Measurements from ENCODE around the gene CYP2A7. TPM values are rescaled to one million over a fixed set of nuclear protein-coding genes. Genes with fewer than 3 reads are reported as not detected.
"Not testable (repeated sequence)": the region's sequence is repeated elsewhere in the genome, so short reads cannot be mapped to it uniquely, and the experiment has no call there.

Gene CYP2A7
- total RNA-seq, 1 donor from 2014 or later = not detected

GRCh38 chr19:40906512-40906911, 24.5 kb upstream of the CYP2A7 start:
- Mint-ChIP-seq H3K4me3 (no peak overlapping the region), H3K27me3 (ENCODE audit: low read depth) (peaks cover 59% of the 10 kb centered on the region), H3K9me3 (peaks cover 4% of the 10 kb centered on the region), H3K36me3 (ENCODE audit: low read depth) (no peaks in the 10 kb centered on the region), H3K27ac (ENCODE audit: unreplicated experiment) (no peak overlapping the region), H3K4me1 (no peaks in the 10 kb centered on the region)
- TF ChIP-seq CTCF (conservative IDR thresholded peaks at IDR 0.05) = no peak
- DNase-seq (ENCODE audit: low read depth, low spot score) = no peak

GRCh38 chr19:40904673-40905156, 22.7 kb upstream of the CYP2A7 start:
- peaks cover 56% of the 10 kb centered on the region for H3K27me3 Mint-ChIP-seq (ENCODE audit: low read depth)
- H3K27ac Mint-ChIP-seq (ENCODE audit: unreplicated experiment) = not testable (repeated sequence)

GRCh38 chr19:40901975-40902750, 20.1 kb upstream of the CYP2A7 start:
- not testable (repeated sequence) for H3K27ac Mint-ChIP-seq (ENCODE audit: unreplicated experiment)

More at GRCh38 chr19:40904673-40905156, 22.7 kb upstream of the CYP2A7 start:
- H3K4me1 Mint-ChIP-seq; H3K36me3 Mint-ChIP-seq (ENCODE audit: low read depth); DNase-seq (ENCODE audit: low read depth, low spot score); H3K9me3 Mint-ChIP-seq; H3K4me3 Mint-ChIP-seq: not testable (repeated sequence)

GRCh38 chr19:40900521-40900920, 18.5 kb upstream of the CYP2A7 start:
- H3K4me3 Mint-ChIP-seq; H3K9me3 Mint-ChIP-seq; H3K4me1 Mint-ChIP-seq; H3K36me3 Mint-ChIP-seq (ENCODE audit: low read depth); DNase-seq (ENCODE audit: low read depth, low spot score); H3K27ac Mint-ChIP-seq (ENCODE audit: unreplicated experiment): not testable (repeated sequence)
- peaks cover 27% of the 10 kb centered on the region for H3K27me3 Mint-ChIP-seq (ENCODE audit: low read depth)

More at GRCh38 chr19:40901975-40902750, 20.1 kb upstream of the CYP2A7 start:
- not testable (repeated sequence) for H3K4me1 Mint-ChIP-seq; H3K4me3 Mint-ChIP-seq; H3K36me3 Mint-ChIP-seq (ENCODE audit: low read depth); DNase-seq (ENCODE audit: low read depth, low spot score); H3K9me3 Mint-ChIP-seq
- peaks cover 33% of the 10 kb centered on the region for H3K27me3 Mint-ChIP-seq (ENCODE audit: low read depth)

GRCh38 chr19:40899964-40900363, 17.9 kb upstream of the CYP2A7 start:
- peaks cover 25% of the 10 kb centered on the region for H3K27me3 Mint-ChIP-seq (ENCODE audit: low read depth)
- not testable (repeated sequence) for H3K4me3 Mint-ChIP-seq; H3K36me3 Mint-ChIP-seq (ENCODE audit: low read depth); H3K4me1 Mint-ChIP-seq; DNase-seq (ENCODE audit: low read depth, low spot score); H3K9me3 Mint-ChIP-seq; H3K27ac Mint-ChIP-seq (ENCODE audit: unreplicated experiment)

- not testable (repeated sequence) for H3K27ac Mint-ChIP-seq (ENCODE audit: unreplicated experiment); H3K4me3 Mint-ChIP-seq; DNase-seq (ENCODE audit: low read depth, low spot score); H3K9me3 Mint-ChIP-seq; H3K4me1 Mint-ChIP-seq; H3K36me3 Mint-ChIP-seq (ENCODE audit: low read depth)
- peaks cover 39% of the 10 kb centered on the region for H3K27me3 Mint-ChIP-seq (ENCODE audit: low read depth)
These were observed 15.1 kb upstream of the CYP2A7 start for GRCh38 chr19:40896843-40897789.

GRCh38 chr19:40896418-40896796, 14.4 kb upstream of the CYP2A7 start:
- Mint-ChIP-seq H3K27ac (ENCODE audit: unreplicated experiment) (no peak overlapping the region), H3K4me1 (peaks cover 9% of the 10 kb centered on the region), H3K4me3 (no peak overlapping the region), H3K9me3 (no peaks in the 10 kb centered on the region), H3K36me3 (ENCODE audit: low read depth) (no peaks in the 10 kb centered on the region), H3K27me3 (ENCODE audit: low read depth) (peaks cover 42% of the 10 kb centered on the region)
- no peak for DNase-seq (ENCODE audit: low read depth, low spot score)
- TF ChIP-seq CTCF (conservative IDR thresholded peaks at IDR 0.05) = no peak
